HUES6 (cell line): Measurements from ENCODE around the gene MGMT.

Experiments used
- H3K27ac ChIP-seq: 2 replicates; pipeline ENCODE4 v1.7.0; 2013; ENCODE audit warnings: low read depth, mild to moderate bottlenecking, low read length, inconsistent platforms
- H3K27me3 ChIP-seq: 2 replicates; pipeline ENCODE4 v1.6.1; 2013; ENCODE audit warnings: low read length; ENCODE audit not compliant: control insufficient read depth, insufficient read depth
- H3K36me3 ChIP-seq: 2 replicates; pipeline ENCODE4 v1.6.1; 2013; ENCODE audit warnings: low read length; ENCODE audit not compliant: control insufficient read depth, insufficient read depth
- H3K4me1 ChIP-seq: 2 replicates; pipeline ENCODE4 v1.6.1; 2013; ENCODE audit warnings: low read length; ENCODE audit not compliant: control insufficient read depth, insufficient read depth
- H3K4me3 ChIP-seq: 2 replicates; pipeline ENCODE4 v1.5.1; 2013; ENCODE audit warnings: low read depth, low read length
- H3K9ac ChIP-seq: one replicate; pipeline ENCODE4 v1.6.1; 2013; ENCODE audit warnings: mild to moderate bottlenecking, low read length
- H3K9me3 ChIP-seq: 2 replicates; pipeline ENCODE4 v1.6.1; 2013; ENCODE audit warnings: low read depth, low read length; ENCODE audit not compliant: control insufficient read depth, insufficient read depth

The MGMT gene

DNA sequence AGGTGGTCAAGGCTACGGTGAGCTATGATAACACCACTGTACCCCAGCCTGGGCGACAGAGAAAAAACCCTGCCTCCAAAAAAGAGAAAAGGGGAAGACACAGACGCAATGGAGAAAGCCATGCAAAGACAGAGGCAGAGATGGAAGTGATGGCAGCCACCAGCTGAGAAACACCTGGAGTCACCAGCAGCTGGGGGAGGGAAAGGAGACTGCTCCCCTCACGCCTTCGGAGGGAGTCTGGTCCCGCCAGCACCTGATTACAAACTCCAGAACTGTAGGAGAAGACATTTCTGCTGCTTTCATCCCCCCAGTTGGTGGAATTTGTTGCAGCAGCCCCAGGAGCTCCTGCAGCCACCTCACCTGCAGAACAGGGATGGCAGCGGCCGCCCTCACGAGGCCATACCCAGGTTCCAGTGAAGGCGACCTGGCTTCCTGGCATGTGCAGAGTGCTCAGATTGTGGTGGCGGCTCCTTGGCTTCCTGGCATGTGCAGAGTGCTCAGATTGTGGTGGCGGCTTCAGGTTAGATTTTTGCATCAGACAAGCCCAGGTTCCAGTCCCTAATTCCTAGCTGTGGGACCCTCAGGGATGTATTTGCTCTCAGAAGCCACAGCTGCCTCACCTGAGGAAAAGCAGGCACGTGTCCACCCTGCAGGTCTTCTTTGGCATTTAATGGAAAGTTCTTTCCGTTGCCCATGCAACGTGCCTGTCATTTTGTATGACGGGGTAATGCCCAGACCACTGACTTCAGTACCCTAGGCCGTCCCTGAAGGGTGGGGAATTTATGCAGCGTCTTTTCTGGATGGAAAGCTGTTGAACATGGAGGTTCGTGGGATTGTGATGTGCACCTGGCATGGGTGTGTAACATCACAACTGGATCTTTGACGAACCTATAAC is 314.1 kb downstream of the MGMT start:
- H3K27ac ChIP-seq = no peak overlapping the region
- H3K27me3 ChIP-seq = no peaks in the 10 kb centered on the region
- H3K4me3 ChIP-seq = no peak overlapping the region
- no peaks in the 10 kb centered on the region for H3K9me3 ChIP-seq
- no peak overlapping the region for H3K9ac ChIP-seq
- H3K36me3 ChIP-seq = no peaks in the 10 kb centered on the region
- no peaks in the 10 kb centered on the region for H3K4me1 ChIP-seq

GRCh38 chr10:129784291-129784690 is 317.2 kb downstream of the MGMT start:
- H3K27ac ChIP-seq = no peak overlapping the region
- H3K27me3 ChIP-seq = no peaks in the 10 kb centered on the region
- H3K36me3 ChIP-seq = no peaks in the 10 kb centered on the region
- H3K9me3 ChIP-seq = no peaks in the 10 kb centered on the region
- no peak overlapping the region for H3K4me3 ChIP-seq
- no peaks in the 10 kb centered on the region for H3K4me1 ChIP-seq
- H3K9ac ChIP-seq = no peak overlapping the region

DNA sequence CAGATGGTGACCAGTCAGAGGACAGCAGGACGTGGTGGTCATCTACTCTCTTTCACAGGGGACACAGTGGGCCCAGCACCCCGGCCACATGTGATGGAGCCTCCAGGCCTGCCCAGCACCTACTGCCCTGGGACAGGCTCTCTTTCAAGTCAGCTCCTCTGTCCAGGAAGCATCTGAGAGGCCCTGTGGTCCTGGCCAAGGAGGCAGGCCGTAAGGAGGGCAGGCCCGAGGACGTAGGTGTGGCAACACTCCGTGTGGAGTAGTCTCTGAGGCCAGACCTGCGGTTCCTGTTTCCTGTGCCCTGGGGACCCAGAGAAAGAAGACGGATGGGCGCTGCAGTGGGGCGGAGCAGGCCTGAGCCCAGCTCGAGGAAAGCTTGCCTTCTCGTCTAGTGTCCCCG is 317.9 kb downstream of the MGMT start:
- Histone ChIP-seq H3K4me1 (no peaks in the 10 kb centered on the region), H3K27me3 (no peaks in the 10 kb centered on the region), H3K9ac (no peak overlapping the region), H3K27ac (no peak overlapping the region), H3K4me3 (no peak overlapping the region), H3K36me3 (no peaks in the 10 kb centered on the region), H3K9me3 (no peaks in the 10 kb centered on the region)

DNA sequence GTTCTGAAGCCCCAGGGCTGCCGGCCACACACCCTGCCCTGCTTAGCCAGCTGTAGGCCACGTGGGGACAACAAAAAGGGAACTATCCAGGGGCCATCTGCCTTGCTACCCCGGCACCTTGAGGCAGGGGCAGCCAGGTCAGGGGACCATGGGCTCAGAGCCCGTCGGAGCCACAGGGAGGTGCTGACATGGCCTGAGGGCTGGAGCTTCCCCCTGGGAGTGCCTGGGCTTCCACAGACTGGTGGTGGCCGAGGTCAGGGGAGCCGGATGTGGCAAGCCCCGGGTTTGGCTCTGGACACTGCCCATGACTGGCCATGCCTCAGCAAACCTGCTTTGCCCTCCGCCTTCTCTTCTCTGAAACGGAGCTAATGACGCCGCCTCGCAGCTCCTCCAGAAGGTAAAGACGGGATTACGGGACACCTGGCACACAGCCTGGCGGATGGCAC is 318.5 kb downstream of the MGMT start:
- Histone ChIP-seq H3K27ac (no peak overlapping the region), H3K9me3 (no peaks in the 10 kb centered on the region), H3K27me3 (no peaks in the 10 kb centered on the region), H3K36me3 (no peaks in the 10 kb centered on the region), H3K4me3 (no peak overlapping the region), H3K4me1 (no peaks in the 10 kb centered on the region), H3K9ac (no peak overlapping the region)

DNA sequence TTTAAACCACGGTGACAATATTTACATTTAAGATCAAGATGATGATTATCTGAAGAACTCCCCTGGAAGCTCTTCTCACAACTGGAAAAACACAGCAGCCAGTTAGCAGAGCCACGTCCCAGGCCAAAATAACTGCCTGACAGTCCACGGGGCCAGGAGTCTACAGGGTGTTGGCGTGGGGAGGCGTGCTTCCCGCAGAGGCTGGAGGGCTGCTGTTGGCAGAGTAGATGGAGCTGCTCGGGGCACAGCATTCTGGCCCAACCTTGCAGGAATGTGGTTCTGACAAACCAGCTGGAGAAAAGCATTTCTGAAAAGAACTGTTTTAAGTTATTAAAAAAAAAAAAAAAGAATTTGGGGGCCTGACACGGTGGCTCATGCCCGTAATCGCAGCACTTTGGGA is 319.2 kb downstream of the MGMT start:
- Histone ChIP-seq H3K4me3 (no peak overlapping the region), H3K36me3 (no peaks in the 10 kb centered on the region), H3K9me3 (no peaks in the 10 kb centered on the region), H3K4me1 (no peaks in the 10 kb centered on the region), H3K27ac (no peak overlapping the region), H3K9ac (no peak overlapping the region), H3K27me3 (no peaks in the 10 kb centered on the region)

- Histone ChIP-seq H3K4me1 (no peaks in the 10 kb centered on the region), H3K9ac (no peak overlapping the region), H3K9me3 (no peaks in the 10 kb centered on the region), H3K27ac (no peak overlapping the region), H3K4me3 (no peak overlapping the region), H3K36me3 (no peaks in the 10 kb centered on the region), H3K27me3 (no peaks in the 10 kb centered on the region)
Measured at GRCh38 chr10:129787557-129787956, 320.5 kb downstream of the MGMT start.

- Histone ChIP-seq H3K27ac (no peak overlapping the region), H3K27me3 (no peaks in the 10 kb centered on the region), H3K4me3 (no peak overlapping the region), H3K9me3 (no peaks in the 10 kb centered on the region), H3K4me1 (no peaks in the 10 kb centered on the region), H3K36me3 (no peaks in the 10 kb centered on the region), H3K9ac (no peak overlapping the region)
Measured at GRCh38 chr10:129788215-129788614, 321.2 kb downstream of the MGMT start.

- Histone ChIP-seq H3K9me3 (no peaks in the 10 kb centered on the region), H3K27me3 (no peaks in the 10 kb centered on the region), H3K36me3 (no peaks in the 10 kb centered on the region), H3K9ac (no peak overlapping the region), H3K4me1 (no peaks in the 10 kb centered on the region), H3K4me3 (no peak overlapping the region), H3K27ac (no peak overlapping the region)
Measured at GRCh38 chr10:129790715-129791446, 323.8 kb downstream of the MGMT start.

GRCh38 chr10:129792141-129792540 is 325.1 kb downstream of the MGMT start:
- Histone ChIP-seq H3K9me3 (no peaks in the 10 kb centered on the region), H3K4me1 (no peaks in the 10 kb centered on the region), H3K36me3 (no peaks in the 10 kb centered on the region)

DNA sequence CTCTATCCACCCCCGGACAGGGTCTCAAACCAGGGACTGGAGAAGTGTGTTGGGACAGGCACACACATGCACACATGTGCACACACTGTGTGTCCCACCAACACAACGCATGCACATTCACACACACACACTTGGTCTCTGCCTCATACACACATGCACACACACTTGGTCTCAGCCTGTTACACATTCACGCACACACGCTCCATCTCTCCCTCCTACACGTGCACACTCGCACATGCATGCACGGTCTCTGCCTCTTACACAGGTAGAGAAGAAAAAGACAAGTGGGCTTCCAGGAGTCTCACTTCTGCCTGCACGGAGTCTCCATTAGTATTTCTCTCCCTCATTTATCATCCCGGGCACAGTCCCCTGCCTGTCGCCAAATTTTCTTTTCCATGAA is 325.8 kb downstream of the MGMT start:
- no peaks in the 10 kb centered on the region for H3K4me1 ChIP-seq
- peak overlapping the region; percentile 24 for H3K9ac ChIP-seq
- no peaks in the 10 kb centered on the region for H3K36me3 ChIP-seq
- no peak overlapping the region for H3K4me3 ChIP-seq
- H3K9me3 ChIP-seq = no peaks in the 10 kb centered on the region
- H3K27ac ChIP-seq = no peak overlapping the region
- no peaks in the 10 kb centered on the region for H3K27me3 ChIP-seq

More at GRCh38 chr10:129792141-129792540, 325.1 kb downstream of the MGMT start:
- Histone ChIP-seq H3K4me3 (no peak overlapping the region), H3K27me3 (no peaks in the 10 kb centered on the region), H3K9ac (no peak overlapping the region), H3K27ac (no peak overlapping the region)

DNA sequence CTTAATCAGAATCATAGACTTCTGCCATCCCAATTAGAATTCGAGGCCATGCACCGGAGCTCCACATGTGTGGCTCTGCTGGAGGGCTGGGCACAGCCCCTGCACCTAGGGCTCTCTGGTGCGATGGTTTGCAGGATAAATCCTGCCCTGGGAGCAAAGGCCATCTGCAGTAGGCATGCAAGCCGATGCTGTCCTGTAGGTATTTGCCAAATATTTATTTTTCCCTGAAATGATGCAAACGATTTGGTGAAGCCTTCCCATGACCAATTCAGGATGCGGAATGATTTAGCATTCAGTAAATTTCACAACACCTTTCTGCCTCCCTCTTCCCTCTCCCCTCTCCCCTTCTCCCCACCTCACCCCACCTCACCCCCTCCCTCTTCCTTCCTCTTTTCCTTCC is 326.4 kb downstream of the MGMT start:
- no peaks in the 10 kb centered on the region for H3K9me3 ChIP-seq
- H3K27me3 ChIP-seq = no peaks in the 10 kb centered on the region

More for the DNA sequence above, 326.4 kb downstream of the MGMT start:
- Histone ChIP-seq H3K36me3 (no peaks in the 10 kb centered on the region), H3K9ac (no peak overlapping the region), H3K27ac (no peak overlapping the region), H3K4me3 (no peak overlapping the region), H3K4me1 (no peaks in the 10 kb centered on the region)
